Stimulated activated CD8-positive, alpha-beta memory T cell treated with anti-CD3 and anti-CD28 coated beads, Interleukin-2, amount 100 ng/mL, for 48 hours (primary cell): Measurements from ENCODE around the gene EIF5A2.

Experiments used
- DNase-seq, 2 donors: peaks; one replicate each; pipeline ENCODE4 v3.0.0-alpha.2; 2020; ENCODE audit warnings: low read depth in 2 of 2

EIF5A2 gene

GRCh38 chr3:170852324-170852723 lies 56.1 kb downstream of the EIF5A2 start:
- no peak for DNase-seq

GRCh38 chr3:170848292-170848917 lies 60.0 kb downstream of the EIF5A2 start:
- no peak for DNase-seq

- no peak for DNase-seq
These were observed 64.1 kb downstream of the EIF5A2 start for GRCh38 chr3:170844377-170844776.

- DNase-seq = no peak
These were observed 68.1 kb downstream of the EIF5A2 start for GRCh38 chr3:170840291-170840859.

GRCh38 chr3:170839518-170840100 lies 68.8 kb downstream of the EIF5A2 start:
- no peak for DNase-seq
